Activated naive CD4-positive, alpha-beta T cell treated with anti-CD3 and anti-CD28 coated beads, Interleukin-2, amount 10 ng/mL, durations not matched to agents 7 days and 5 days (primary cell): ENCODE measurements around the gene XPNPEP3.

Experiments
- CTCF ChIA-PET: fragments of 350-600 bp; sonication (Branson Sonifier 250); formaldehyde crosslinking; loops from one replicate; lab custom pipeline; 2021; ENCODE audit warnings: antibody characterized with exemption; lab: Charles Lee
- DNase-seq: peaks from one replicate; pipeline ENCODE4 v3.0.0-alpha.2; 2020
- H3K27ac Mint-ChIP-seq: one replicate; pipeline ENCODE4 v1.8.0; 2021; ENCODE audit warnings: mild to moderate bottlenecking, moderate library complexity, mixed read lengths
- H3K27me3 Mint-ChIP-seq: one replicate; pipeline ENCODE4 v1.8.0; 2021; ENCODE audit warnings: mild to moderate bottlenecking, mixed read lengths
- H3K36me3 Mint-ChIP-seq: one replicate; pipeline ENCODE4 v1.8.0; 2021; ENCODE audit warnings: mixed read lengths
- H3K4me1 Mint-ChIP-seq: one replicate; pipeline ENCODE4 v1.8.0; 2021; ENCODE audit warnings: mixed read lengths
- H3K4me3 Mint-ChIP-seq: one replicate; pipeline ENCODE4 v1.8.0; 2021; ENCODE audit warnings: mild to moderate bottlenecking, moderate library complexity, mixed read lengths
- H3K9me3 Mint-ChIP-seq: one replicate; pipeline ENCODE4 v1.8.0; 2021; ENCODE audit warnings: mixed read lengths

The XPNPEP3 gene

DNA sequence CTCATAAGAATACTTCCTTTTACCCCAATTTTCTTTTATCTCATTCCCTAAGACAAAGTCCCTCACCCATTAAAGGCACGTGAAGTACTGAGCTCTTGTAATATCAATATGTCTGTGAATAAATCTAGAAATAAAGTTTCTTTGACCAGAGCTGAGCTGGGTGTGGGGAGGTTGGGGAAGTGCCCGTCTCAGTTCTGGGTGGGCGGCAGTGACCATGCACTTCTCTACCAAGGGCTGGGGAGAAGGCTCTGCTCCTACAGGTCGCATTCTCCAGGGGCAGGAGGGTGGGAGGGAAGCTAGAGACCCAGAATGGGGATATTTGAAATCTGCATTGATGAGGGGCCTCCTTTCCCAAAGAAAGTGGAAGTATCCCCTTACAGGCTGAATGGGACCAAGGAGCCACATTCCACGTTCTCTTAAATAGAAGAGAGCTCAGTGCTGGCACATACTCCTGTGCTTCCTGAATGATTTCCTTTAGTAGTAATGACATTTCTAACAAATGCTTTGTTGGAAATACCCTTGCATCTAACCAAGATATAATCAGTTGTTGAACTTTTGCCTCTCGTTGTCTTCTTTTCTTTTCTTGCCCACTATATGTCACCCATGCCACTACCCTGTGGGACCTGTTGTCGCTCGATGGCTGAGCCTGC lies 110.3 kb downstream of the XPNPEP3 start:
- H3K27me3 Mint-ChIP-seq = no peaks in the 10 kb centered on the region
- no peak overlapping the region for H3K4me3 Mint-ChIP-seq
- DNase-seq = no peak
- CTCF ChIA-PET = interaction anchor here (0.8 kb wide), 1 partner anchor 44 kb away, joined by 3 read pairs; no protein-coding TSS in a partner anchor
- H3K4me1 Mint-ChIP-seq = peaks cover 7% of the 10 kb centered on the region
- no peak overlapping the region for H3K27ac Mint-ChIP-seq
- no peaks in the 10 kb centered on the region for H3K9me3 Mint-ChIP-seq
- peaks cover 42% of the 10 kb centered on the region for H3K36me3 Mint-ChIP-seq

DNA sequence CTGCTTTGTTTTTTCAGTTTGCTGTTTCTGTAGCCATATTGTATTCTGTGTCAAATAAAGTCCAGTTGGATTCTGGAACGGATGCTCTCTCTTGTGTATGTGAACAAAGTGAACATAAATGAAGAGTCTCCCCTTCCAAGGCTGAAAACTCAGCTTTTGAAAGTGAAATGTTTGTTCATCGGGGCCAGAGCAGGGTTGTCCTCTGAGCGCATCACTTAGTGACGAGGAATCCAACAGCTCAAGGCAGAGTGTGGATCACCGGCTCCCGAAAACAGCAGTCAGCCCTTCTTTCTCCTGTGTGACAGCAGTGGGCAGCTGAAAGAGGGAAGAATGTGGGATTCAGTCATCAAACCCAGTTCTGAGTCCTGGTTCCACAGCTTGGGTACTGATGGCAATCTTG lies 115.6 kb downstream of the XPNPEP3 start:
- Mint-ChIP-seq H3K4me3 (no peak overlapping the region), H3K36me3 (peaks cover 20% of the 10 kb centered on the region), H3K4me1 (no peaks in the 10 kb centered on the region), H3K9me3 (no peaks in the 10 kb centered on the region), H3K27ac (no peak overlapping the region), H3K27me3 (no peaks in the 10 kb centered on the region)
- DNase-seq = no peak
- CTCF ChIA-PET = no interaction called here

DNA sequence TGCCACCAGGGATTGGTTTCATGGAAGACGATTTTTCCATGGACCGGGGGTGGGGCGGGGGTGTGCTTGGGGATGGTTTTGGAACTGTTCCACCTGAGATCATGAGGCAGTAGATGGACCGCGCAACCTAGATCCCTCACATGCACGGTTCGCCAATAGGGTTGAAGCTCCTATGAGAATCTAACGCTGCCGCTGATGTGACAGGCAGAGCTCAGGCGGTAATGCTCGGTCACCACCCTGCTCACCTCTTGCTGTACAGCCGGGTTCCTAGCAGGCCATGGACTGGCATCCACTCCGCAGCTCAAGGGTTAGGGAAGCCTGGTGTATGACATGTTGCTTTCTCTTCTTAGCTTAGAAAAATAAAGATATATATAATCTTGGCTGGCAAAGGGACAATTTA lies 116.2 kb downstream of the XPNPEP3 start:
- no peak for DNase-seq
- H3K36me3 Mint-ChIP-seq = peaks cover 18% of the 10 kb centered on the region
- H3K27me3 Mint-ChIP-seq = no peaks in the 10 kb centered on the region
- H3K4me3 Mint-ChIP-seq = no peak overlapping the region
- CTCF ChIA-PET = no interaction called here
- H3K4me1 Mint-ChIP-seq = no peaks in the 10 kb centered on the region
- no peak overlapping the region for H3K27ac Mint-ChIP-seq
- no peaks in the 10 kb centered on the region for H3K9me3 Mint-ChIP-seq

DNA sequence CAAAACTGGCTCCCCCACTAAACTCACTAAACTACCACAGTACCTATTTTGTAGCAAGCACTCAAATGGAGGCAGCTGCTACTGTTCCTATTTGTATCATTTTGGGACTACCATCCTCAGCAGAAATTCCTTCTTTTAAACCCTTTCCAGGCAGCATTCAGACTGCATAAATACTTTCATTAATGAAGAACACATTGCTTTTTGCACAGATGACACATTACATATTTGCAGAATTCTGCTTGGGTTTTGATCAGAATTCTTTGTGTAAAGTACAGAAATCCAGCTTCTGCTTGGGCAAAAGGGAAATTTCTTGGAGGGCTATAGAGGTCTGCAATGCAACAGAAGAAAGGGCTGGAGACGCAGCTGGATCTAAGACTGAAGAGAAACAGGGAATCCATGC lies 118.4 kb downstream of the XPNPEP3 start:
- CTCF ChIA-PET = no interaction called here
- DNase-seq = no peak
- H3K4me1 Mint-ChIP-seq = no peaks in the 10 kb centered on the region

DNA sequence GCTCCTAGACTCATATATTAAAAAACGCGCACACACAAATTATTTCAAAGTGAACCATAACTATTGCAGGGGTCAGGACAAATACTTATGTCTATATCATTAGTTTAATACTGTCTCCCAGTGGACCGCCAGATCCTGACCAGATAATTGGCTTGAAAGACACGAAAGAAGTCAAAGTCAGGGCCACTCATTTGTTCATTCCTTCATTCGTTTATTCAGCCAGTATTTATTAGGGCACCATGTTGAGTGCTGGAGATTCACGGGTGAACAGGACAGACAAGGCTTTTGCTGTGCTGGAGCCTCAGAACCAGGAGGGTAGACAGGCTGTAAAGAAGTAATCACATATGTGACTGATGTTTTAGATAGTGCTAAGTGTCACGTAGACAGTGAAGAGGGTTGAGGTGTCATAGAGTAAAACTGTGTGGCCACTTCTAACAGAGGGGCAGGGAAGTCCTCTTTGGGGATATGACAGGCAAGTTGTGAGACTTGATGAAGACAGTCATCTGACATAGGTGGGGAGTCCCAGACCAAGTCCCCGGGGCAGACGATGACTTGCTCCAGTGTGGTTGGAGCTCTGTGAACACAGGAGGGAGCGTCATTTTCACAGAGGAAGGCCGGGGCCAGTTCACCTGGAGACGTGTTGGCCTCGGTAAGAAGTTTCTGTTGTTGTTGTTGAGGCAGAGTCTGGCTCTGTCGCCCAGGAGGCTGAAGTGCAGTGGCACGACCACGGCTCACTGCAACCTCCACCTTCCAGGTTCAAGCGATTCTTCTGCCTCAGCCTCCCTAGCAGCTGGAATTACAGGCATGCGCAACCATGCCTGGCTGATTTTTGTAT lies 120.1 kb downstream of the XPNPEP3 start:
- DNase-seq = no peak
- no peak overlapping the region for H3K27ac Mint-ChIP-seq
- H3K4me1 Mint-ChIP-seq = no peaks in the 10 kb centered on the region
- no peak overlapping the region for H3K4me3 Mint-ChIP-seq
- H3K36me3 Mint-ChIP-seq = peaks cover 10% of the 10 kb centered on the region
- no peaks in the 10 kb centered on the region for H3K27me3 Mint-ChIP-seq
- H3K9me3 Mint-ChIP-seq = no peaks in the 10 kb centered on the region
- CTCF ChIA-PET = interaction anchor here (0.7 to 0.9 kb wide), 2 partner anchors 55 to 722 kb away, joined by 3 to 4 read pairs; no protein-coding TSS in a partner anchor

More for the DNA sequence above, 118.4 kb downstream of the XPNPEP3 start:
- H3K4me3 Mint-ChIP-seq = no peak overlapping the region
- no peak overlapping the region for H3K27ac Mint-ChIP-seq
- peaks cover 16% of the 10 kb centered on the region for H3K36me3 Mint-ChIP-seq
- H3K27me3 Mint-ChIP-seq = no peaks in the 10 kb centered on the region
- H3K9me3 Mint-ChIP-seq = no peaks in the 10 kb centered on the region

DNA sequence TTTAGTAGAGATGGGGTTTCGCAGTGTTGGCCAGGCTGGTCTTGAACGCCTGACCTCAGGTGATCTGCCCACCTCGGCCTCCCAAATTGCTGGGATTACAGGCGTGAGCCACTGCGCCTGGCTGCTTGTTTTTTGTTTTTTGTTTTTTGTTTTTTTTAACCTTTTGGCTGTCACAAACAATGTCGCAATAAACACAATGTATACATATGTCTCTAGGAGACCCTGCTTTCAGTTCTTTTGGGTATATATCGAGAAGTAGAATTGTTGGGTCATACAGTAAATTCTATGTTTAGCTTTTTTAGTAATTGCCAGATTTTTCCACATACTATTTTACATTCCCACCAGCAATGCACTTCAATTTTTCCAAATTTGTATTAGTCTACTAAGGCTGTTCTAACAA lies 122.2 kb downstream of the XPNPEP3 start:
- CTCF ChIA-PET = interaction anchor here (1.2 kb wide), 1 partner anchor 56 kb away, joined by 3 read pairs; no protein-coding TSS in a partner anchor
- Mint-ChIP-seq H3K4me3 (no peak overlapping the region), H3K27me3 (no peaks in the 10 kb centered on the region), H3K9me3 (no peaks in the 10 kb centered on the region), H3K27ac (no peak overlapping the region), H3K4me1 (no peaks in the 10 kb centered on the region), H3K36me3 (no peaks in the 10 kb centered on the region)
- no peak for DNase-seq

DNA sequence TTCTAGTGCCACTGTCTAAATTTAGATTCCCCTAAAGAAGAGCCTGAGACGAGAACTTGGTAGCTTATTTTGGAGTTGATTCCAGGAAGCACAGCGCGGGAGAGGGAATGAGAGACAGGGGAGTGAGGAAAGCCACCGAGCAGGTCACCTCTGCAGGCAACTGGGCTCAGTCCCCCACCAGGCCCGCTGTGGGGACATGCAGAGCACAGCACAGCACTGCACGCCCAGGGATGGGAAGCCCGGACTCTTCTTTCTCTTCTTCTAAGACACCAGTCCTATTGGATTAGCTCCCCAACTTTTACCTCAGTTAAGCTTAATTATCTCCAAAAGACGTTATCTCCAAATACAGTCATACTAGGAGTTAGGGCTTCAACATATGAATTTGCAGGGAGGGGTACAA lies 122.9 kb downstream of the XPNPEP3 start:
- Mint-ChIP-seq H3K9me3 (no peaks in the 10 kb centered on the region), H3K4me3 (no peak overlapping the region), H3K27ac (no peak overlapping the region), H3K4me1 (no peaks in the 10 kb centered on the region), H3K27me3 (no peaks in the 10 kb centered on the region), H3K36me3 (no peaks in the 10 kb centered on the region)
- no peak for DNase-seq
- CTCF ChIA-PET = interaction anchor here (0.5 to 1.2 kb wide), 2 partner anchors 57 to 216 kb away, joined by 3 read pairs; no protein-coding TSS in a partner anchor
